ENCODE results near the gene KANTR.

Gene KANTR

GRCh38 chrX:53093748-53094581 is at the start of gene KANTR:
Gene KANTR (plus strand): TSS chrX:53094142. CDS start chrX:53124273, 30,131 bp downstream.
- Histone ChIP-seq H3K27me3 (replicated peaks; ENCODE audit: insufficient read depth, low read length) (no peaks in the 10 kb centered on the region), H3K9me2 (replicated peaks; ENCODE audit: insufficient read depth, low read length) (no peaks in the 10 kb centered on the region), H3K4me2 (ENCODE audit: low read depth, low read length) (peak within 1 kb of the TSS; percentile 71), H3K9ac (ENCODE audit: low read length) (peak within 1 kb of the TSS; percentile 68), H3K36me3 (replicated peaks; ENCODE audit: insufficient read depth, low read length) (no peaks in the 10 kb centered on the region), H3K9me3 (replicated peaks; ENCODE audit: insufficient read depth, low read length) (no peaks in the 10 kb centered on the region), H3K4me3 (ENCODE audit: low read length) (peak within 1 kb of the TSS; percentile 70), H3K4me1 (ENCODE audit: low read length) (no peaks in the 10 kb centered on the region), H3F3A (ENCODE audit: insufficient read depth, low read length) (peaks cover 4% of the 10 kb centered on the region), H2AFZ (ENCODE audit: low read length) (peak within 1 kb of the TSS; percentile 85), H4K20me1 (ENCODE audit: insufficient read depth, low read length) (no peaks in the 10 kb centered on the region), H3K27ac (ENCODE audit: low read length) (peak within 1 kb of the TSS; percentile 80), H3K79me2 (ENCODE audit: low read length) (peaks cover 12% of the 10 kb centered on the region; the same call in 1 of the 2 replicates)
- TF ChIP-seq EZH2phosphoT487 (IDR thresholded peaks at IDR 0.05; ENCODE audit: low read length) (no peak), CTCF (IDR thresholded peaks at IDR 0.05; ENCODE audit: low read length) (no peak), EZH2 (optimal IDR thresholded peaks at IDR 0.05; ENCODE audit: low read depth, low read length) (no peak)
- peak; percentile 91 for DNase-seq

- Histone ChIP-seq H3K27me3 (replicated peaks; ENCODE audit: insufficient read depth, low read length) (no peaks in the 10 kb centered on the region), H3F3A (ENCODE audit: insufficient read depth, low read length) (no peaks in the 10 kb centered on the region), H2AFZ (ENCODE audit: low read length) (no peak overlapping the region), H3K4me2 (ENCODE audit: low read depth, low read length) (no peak overlapping the region), H3K4me3 (ENCODE audit: low read length) (no peak overlapping the region), H3K9me2 (replicated peaks; ENCODE audit: insufficient read depth, low read length) (no peaks in the 10 kb centered on the region), H3K9me3 (replicated peaks; ENCODE audit: insufficient read depth, low read length) (no peaks in the 10 kb centered on the region), H3K27ac (ENCODE audit: low read length) (no peak overlapping the region), H3K36me3 (replicated peaks; ENCODE audit: insufficient read depth, low read length) (no peaks in the 10 kb centered on the region), H4K20me1 (ENCODE audit: insufficient read depth, low read length) (no peaks in the 10 kb centered on the region), H3K79me2 (ENCODE audit: low read length) (no peaks in the 10 kb centered on the region), H3K9ac (ENCODE audit: low read length) (no peak overlapping the region), H3K4me1 (ENCODE audit: low read length) (no peaks in the 10 kb centered on the region)
- TF ChIP-seq CTCF (IDR thresholded peaks at IDR 0.05; ENCODE audit: low read length): no peak
- no peak for TF ChIP-seq EZH2phosphoT487 (IDR thresholded peaks at IDR 0.05; ENCODE audit: low read length)
- TF ChIP-seq EZH2 (optimal IDR thresholded peaks at IDR 0.05; ENCODE audit: low read depth, low read length): no peak
- no peak for DNase-seq
These were observed 48.9 kb upstream of the KANTR start for GRCh38 chrX:53044995-53045394.

GRCh38 chrX:53047228-53047627 is 46.7 kb upstream of the KANTR start:
- Histone ChIP-seq H3K4me1 (ENCODE audit: low read length) (no peaks in the 10 kb centered on the region), H3K79me2 (ENCODE audit: low read length) (no peaks in the 10 kb centered on the region), H3K9me2 (replicated peaks; ENCODE audit: insufficient read depth, low read length) (no peaks in the 10 kb centered on the region), H3K4me2 (ENCODE audit: low read depth, low read length) (no peak overlapping the region), H3K36me3 (replicated peaks; ENCODE audit: insufficient read depth, low read length) (no peaks in the 10 kb centered on the region), H3F3A (ENCODE audit: insufficient read depth, low read length) (no peaks in the 10 kb centered on the region), H4K20me1 (ENCODE audit: insufficient read depth, low read length) (no peaks in the 10 kb centered on the region), H3K9ac (ENCODE audit: low read length) (no peak overlapping the region), H2AFZ (ENCODE audit: low read length) (no peak overlapping the region), H3K9me3 (replicated peaks; ENCODE audit: insufficient read depth, low read length) (no peaks in the 10 kb centered on the region), H3K27ac (ENCODE audit: low read length) (no peak overlapping the region), H3K4me3 (ENCODE audit: low read length) (no peak overlapping the region), H3K27me3 (replicated peaks; ENCODE audit: insufficient read depth, low read length) (no peaks in the 10 kb centered on the region)
- no peak for DNase-seq
- no peak for TF ChIP-seq EZH2 (optimal IDR thresholded peaks at IDR 0.05; ENCODE audit: low read depth, low read length)
- no peak for TF ChIP-seq CTCF (IDR thresholded peaks at IDR 0.05; ENCODE audit: low read length)
- no peak for TF ChIP-seq EZH2phosphoT487 (IDR thresholded peaks at IDR 0.05; ENCODE audit: low read length)

Data from MM.1S (cell line).